Measurements from ENCODE around the gene FLVCR1. TPM values are rescaled to one million over a fixed set of nuclear protein-coding genes. Genes with fewer than 3 reads are reported as not detected.

The FLVCR1 gene
- total and polyA plus RNA-seq, 9 of the 15 experiments (the other 6 are each of a cell fraction or from before 2014, with no cell fraction given) = 5.2 to 18.0 (median 12.5) TPM

DNA sequence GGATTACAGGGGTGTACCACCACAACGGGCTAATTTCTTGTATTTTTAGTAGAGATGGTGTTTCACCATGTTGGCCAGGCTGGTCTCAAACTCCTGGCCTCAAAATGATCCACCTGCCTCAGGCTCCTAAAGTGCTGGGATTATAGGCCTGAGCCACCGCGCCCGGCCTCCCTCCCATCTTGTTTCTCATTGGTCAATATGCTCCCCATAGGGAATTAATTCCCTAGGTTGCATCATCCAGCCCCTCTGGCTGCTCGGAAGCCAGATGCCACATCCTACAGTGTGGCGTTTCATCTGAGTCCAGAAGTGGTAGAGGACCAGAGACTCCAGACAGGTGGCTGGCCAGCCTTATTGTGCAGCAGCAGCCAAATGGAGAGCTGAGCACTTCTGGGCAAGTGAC lies 80.8 kb downstream of the FLVCR1 start (continued):
- TF ChIP-seq, protein P1, sequence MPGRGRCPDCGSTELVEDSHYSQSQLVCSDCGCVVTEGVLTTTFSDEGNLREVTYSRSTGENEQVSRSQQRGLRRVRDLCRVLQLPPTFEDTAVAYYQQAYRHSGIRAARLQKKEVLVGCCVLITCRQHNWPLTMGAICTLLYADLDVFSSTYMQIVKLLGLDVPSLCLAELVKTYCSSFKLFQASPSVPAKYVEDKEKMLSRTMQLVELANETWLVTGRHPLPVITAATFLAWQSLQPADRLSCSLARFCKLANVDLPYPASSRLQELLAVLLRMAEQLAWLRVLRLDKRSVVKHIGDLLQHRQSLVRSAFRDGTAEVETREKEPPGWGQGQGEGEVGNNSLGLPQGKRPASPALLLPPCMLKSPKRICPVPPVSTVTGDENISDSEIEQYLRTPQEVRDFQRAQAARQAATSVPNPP (IDR thresholded peaks at IDR 0.05; ENCODE audit: borderline replicate concordance, insufficient read depth, insufficient read length) = no peak
- TF ChIP-seq FOXA1 (IDR thresholded peaks at IDR 0.05; ENCODE audit: borderline replicate concordance) = no peak
- TF ChIP-seq CEBPG (CRISPR knock-in tag; IDR thresholded peaks at IDR 0.05) = peak; percentile 86
- TF ChIP-seq CEBPG (tag; conservative IDR thresholded peaks at IDR 0.05 in 1 of 2, IDR thresholded peaks at IDR 0.05 in 1 of 2) = peak in 1 of 2 experiments; percentile 78; a peak in 3 of 4 replicates
- TF ChIP-seq, protein P2, sequence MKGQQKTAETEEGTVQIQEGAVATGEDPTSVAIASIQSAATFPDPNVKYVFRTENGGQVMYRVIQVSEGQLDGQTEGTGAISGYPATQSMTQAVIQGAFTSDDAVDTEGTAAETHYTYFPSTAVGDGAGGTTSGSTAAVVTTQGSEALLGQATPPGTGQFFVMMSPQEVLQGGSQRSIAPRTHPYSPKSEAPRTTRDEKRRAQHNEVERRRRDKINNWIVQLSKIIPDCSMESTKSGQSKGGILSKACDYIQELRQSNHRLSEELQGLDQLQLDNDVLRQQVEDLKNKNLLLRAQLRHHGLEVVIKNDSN (CRISPR knock-in tag; IDR thresholded peaks at IDR 0.05) = peak; percentile 24; the same call in 1 of the 2 replicates
- TF ChIP-seq, protein P3, sequence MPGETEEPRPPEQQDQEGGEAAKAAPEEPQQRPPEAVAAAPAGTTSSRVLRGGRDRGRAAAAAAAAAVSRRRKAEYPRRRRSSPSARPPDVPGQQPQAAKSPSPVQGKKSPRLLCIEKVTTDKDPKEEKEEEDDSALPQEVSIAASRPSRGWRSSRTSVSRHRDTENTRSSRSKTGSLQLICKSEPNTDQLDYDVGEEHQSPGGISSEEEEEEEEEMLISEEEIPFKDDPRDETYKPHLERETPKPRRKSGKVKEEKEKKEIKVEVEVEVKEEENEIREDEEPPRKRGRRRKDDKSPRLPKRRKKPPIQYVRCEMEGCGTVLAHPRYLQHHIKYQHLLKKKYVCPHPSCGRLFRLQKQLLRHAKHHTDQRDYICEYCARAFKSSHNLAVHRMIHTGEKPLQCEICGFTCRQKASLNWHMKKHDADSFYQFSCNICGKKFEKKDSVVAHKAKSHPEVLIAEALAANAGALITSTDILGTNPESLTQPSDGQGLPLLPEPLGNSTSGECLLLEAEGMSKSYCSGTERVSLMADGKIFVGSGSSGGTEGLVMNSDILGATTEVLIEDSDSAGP (CRISPR knock-in tag; IDR thresholded peaks at IDR 0.05) = no peak
- TF ChIP-seq MYC (IDR thresholded peaks at IDR 0.05; ENCODE audit: low read depth, low read length) = peak; percentile 30; the same call in 1 of the 2 replicates
- TF ChIP-seq MYC (CRISPR knock-in tag; IDR thresholded peaks at IDR 0.05; ENCODE audit: borderline replicate concordance, low read depth) = no peak
- TF ChIP-seq, protein P4, sequence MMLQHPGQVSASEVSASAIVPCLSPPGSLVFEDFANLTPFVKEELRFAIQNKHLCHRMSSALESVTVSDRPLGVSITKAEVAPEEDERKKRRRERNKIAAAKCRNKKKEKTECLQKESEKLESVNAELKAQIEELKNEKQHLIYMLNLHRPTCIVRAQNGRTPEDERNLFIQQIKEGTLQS (IDR thresholded peaks at IDR 0.05) = peak; percentile 89
- TF ChIP-seq, protein P4 (CRISPR knock-in tag; conservative IDR thresholded peaks at IDR 0.05) = no peak
- peak; percentile 55; the same call in 1 of the 2 replicates for TF ChIP-seq ATF7 (IDR thresholded peaks at IDR 0.05)
